Suprapubic skin (tissue), 4 donors: Measurements from ENCODE around the gene KSR1. TPM values are rescaled to one million over a fixed set of nuclear protein-coding genes. Genes with fewer than 3 reads are reported as not detected.

Source experiments
- DNase-seq, 2 donors: peaks; one replicate each; pipeline ENCODE4 v3.0.0-alpha.2; 2019; ENCODE audit warnings: low spot score in 2 of 2
- H3K27ac ChIP-seq: fragments of 200-600 bp; sonication (generic); one replicate; pipeline ENCODE4 v1.5.1; 2019
- H3K27me3 ChIP-seq: fragments of 200-600 bp; sonication (generic); one replicate; pipeline ENCODE4 v1.5.1; 2019
- H3K36me3 ChIP-seq: fragments of 200-600 bp; sonication (generic); one replicate; pipeline ENCODE4 v1.5.1; 2019
- H3K4me1 ChIP-seq: fragments of 200-600 bp; sonication (generic); one replicate; pipeline ENCODE4 v1.5.1; 2019
- H3K4me3 ChIP-seq: fragments of 200-600 bp; sonication (generic); one replicate; pipeline ENCODE4 v1.5.1; 2019; ENCODE audit warnings: mild to moderate bottlenecking
- H3K9me3 ChIP-seq: fragments of 200-600 bp; sonication (generic); one replicate; pipeline ENCODE4 v1.5.1; 2019
- CTCF ChIP-seq, 2 donors: fragments of 200-600 bp in 1 of 2; fragments of 450-650 bp in 1 of 2; sonication (generic) in 1 of 2; IDR thresholded peaks; one replicate each; pipeline ENCODE4 v1.5.1; 2016 to 2019; ENCODE audit warnings: antibody characterized with exemption in 2 of 2, mild to moderate bottlenecking in 1 of 2, moderate library complexity in 1 of 2
- EP300 ChIP-seq: sonication (generic); formaldehyde crosslinking; IDR thresholded peaks from one replicate; pipeline ENCODE4 v1.6.1; 2017; ENCODE audit warnings: antibody characterized with exemption
- POLR2A ChIP-seq, 2 donors: fragments of 450-650 bp; IDR thresholded peaks; one replicate each; pipeline ENCODE4 v1.6.1; 2017; ENCODE audit warnings: antibody characterized with exemption in 2 of 2, mild to moderate bottlenecking in 2 of 2, moderate library complexity in 2 of 2
- POLR2AphosphoS5 ChIP-seq, 3 donors: sonication (generic); formaldehyde crosslinking; IDR thresholded peaks; one replicate each; pipeline ENCODE4 v1.6.1; 2017; ENCODE audit warnings: antibody characterized with exemption in 3 of 3
- WGBS: methylation state at CpG from one replicate; pipeline ENCODE4 v1.1.5; 2018; 5-methylcytosine and 5-hydroxymethylcytosine counted together
- total RNA-seq, 4 donors: library from RNA; depleted of rRNA; stranded (reverse); fragments of >200 nt; gene quantifications; one replicate each; pipeline ENCODE4 v1.1.0, GENCODE V29; 2016

KSR1 gene
- total RNA-seq, 4 donors from 2014 or later = 38.1 to 54.0 (median 49.5) TPM

- no peak for DNase-seq
- Histone ChIP-seq H3K4me3 (no peak overlapping the region), H3K27ac (no peak overlapping the region), H3K27me3 (no peaks in the 10 kb centered on the region), H3K4me1 (peaks cover 11% of the 10 kb centered on the region), H3K36me3 (no peaks in the 10 kb centered on the region), H3K9me3 (no peaks in the 10 kb centered on the region)
- TF ChIP-seq POLR2A (IDR thresholded peaks at IDR 0.05) = no peak
- WGBS = 91% methylated on average over 5 of the region's 5 CpGs
These were observed 117.3 kb downstream of the KSR1 start for GRCh38 chr17:27573548-27573947.

- WGBS = 70% methylated on average over 4 of the region's 4 CpGs
- H3K27ac ChIP-seq = no peak overlapping the region
- no peak for TF ChIP-seq EP300
- no peak for TF ChIP-seq POLR2A (IDR thresholded peaks at IDR 0.05)
- TF ChIP-seq POLR2AphosphoS5 (IDR thresholded peaks at IDR 0.05) = no peak
- no peak for TF ChIP-seq CTCF (IDR thresholded peaks at IDR 0.05)
These were observed 117.8 kb downstream of the KSR1 start for GRCh38 chr17:27573971-27574525.

GRCh38 chr17:27575096-27575911 lies 119.1 kb downstream of the KSR1 start:
- no peak for DNase-seq
- Histone ChIP-seq H3K27ac (no peak overlapping the region), H3K36me3 (no peaks in the 10 kb centered on the region), H3K27me3 (no peaks in the 10 kb centered on the region), H3K4me3 (no peak overlapping the region), H3K4me1 (no peaks in the 10 kb centered on the region), H3K9me3 (no peaks in the 10 kb centered on the region)
- 87% methylated on average over 3 of the region's 3 CpGs for WGBS
- TF ChIP-seq POLR2AphosphoS5 (IDR thresholded peaks at IDR 0.05) (no peak), POLR2A (IDR thresholded peaks at IDR 0.05) (no peak), CTCF (IDR thresholded peaks at IDR 0.05) (no peak), EP300 (no peak)

More at GRCh38 chr17:27573971-27574525, 117.8 kb downstream of the KSR1 start:
- Histone ChIP-seq H3K4me1 (peaks cover 10% of the 10 kb centered on the region), H3K27me3 (no peaks in the 10 kb centered on the region), H3K4me3 (no peak overlapping the region), H3K36me3 (no peaks in the 10 kb centered on the region), H3K9me3 (no peaks in the 10 kb centered on the region)
- DNase-seq = no peak

- WGBS = 100% methylated on average over 2 of the region's 2 CpGs
- DNase-seq = no peak
These were observed 119.6 kb downstream of the KSR1 start for GRCh38 chr17:27575912-27576252.

GRCh38 chr17:27576477-27577083 lies 120.3 kb downstream of the KSR1 start:
- Histone ChIP-seq H3K27me3 (no peaks in the 10 kb centered on the region), H3K9me3 (no peaks in the 10 kb centered on the region), H3K36me3 (no peaks in the 10 kb centered on the region), H3K4me1 (no peaks in the 10 kb centered on the region), H3K4me3 (no peak overlapping the region), H3K27ac (no peak overlapping the region)
- no peak for DNase-seq
- 68% methylated on average over 8 of the region's 8 CpGs for WGBS
- TF ChIP-seq POLR2AphosphoS5 (IDR thresholded peaks at IDR 0.05) = no peak
- no peak for TF ChIP-seq CTCF (IDR thresholded peaks at IDR 0.05)
- TF ChIP-seq EP300 = no peak
- no peak for TF ChIP-seq POLR2A (IDR thresholded peaks at IDR 0.05)

More at GRCh38 chr17:27575912-27576252, 119.6 kb downstream of the KSR1 start:
- no peak overlapping the region for H3K4me3 ChIP-seq
- no peak overlapping the region for H3K27ac ChIP-seq
- H3K9me3 ChIP-seq = no peaks in the 10 kb centered on the region
- TF ChIP-seq EP300 (no peak), CTCF (IDR thresholded peaks at IDR 0.05) (no peak), POLR2A (IDR thresholded peaks at IDR 0.05) (no peak), POLR2AphosphoS5 (IDR thresholded peaks at IDR 0.05) (no peak)
- no peaks in the 10 kb centered on the region for H3K36me3 ChIP-seq
- no peaks in the 10 kb centered on the region for H3K27me3 ChIP-seq
- no peaks in the 10 kb centered on the region for H3K4me1 ChIP-seq
